Measurements from ENCODE around the gene RIPOR3.

The RIPOR3 gene

DNA sequence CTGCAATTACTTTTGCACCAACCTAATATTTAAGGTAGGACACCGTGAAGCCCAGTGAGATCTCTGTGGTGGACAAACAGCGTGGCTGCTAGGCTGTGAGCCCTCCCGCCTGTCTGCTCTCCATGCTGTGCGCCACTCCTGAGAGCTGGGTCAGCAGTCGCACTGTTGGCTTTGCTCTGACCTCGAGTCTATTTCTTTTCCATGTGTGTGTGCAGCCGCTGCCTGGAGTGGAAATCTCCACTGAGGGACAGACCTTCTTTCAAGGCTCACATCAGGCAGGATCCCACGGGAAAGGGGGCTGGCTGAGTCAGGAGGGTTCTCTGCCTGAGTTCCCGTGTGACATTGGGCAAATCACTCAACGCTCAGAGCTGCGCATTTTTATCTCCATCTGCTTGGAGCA, 27.1 kb downstream of the RIPOR3 start:
- Histone ChIP-seq H3K27ac (ENCODE audit: low read depth, low read length) (no peak overlapping the region), H3K4me3 (ENCODE audit: low read depth, low read length) (no peak overlapping the region), H3K4me1 (ENCODE audit: control insufficient read depth, insufficient read depth, low read length) (no peaks in the 10 kb centered on the region), H3K27me3 (ENCODE audit: control insufficient read depth, insufficient read depth, low read length) (no peaks in the 10 kb centered on the region), H3K9me3 (ENCODE audit: control insufficient read depth, insufficient read depth, low read length) (no peaks in the 10 kb centered on the region), H3K36me3 (ENCODE audit: control insufficient read depth, insufficient read depth, low read length) (no peaks in the 10 kb centered on the region), H3K9ac (ENCODE audit: low read depth, low read length) (no peak overlapping the region)

DNA sequence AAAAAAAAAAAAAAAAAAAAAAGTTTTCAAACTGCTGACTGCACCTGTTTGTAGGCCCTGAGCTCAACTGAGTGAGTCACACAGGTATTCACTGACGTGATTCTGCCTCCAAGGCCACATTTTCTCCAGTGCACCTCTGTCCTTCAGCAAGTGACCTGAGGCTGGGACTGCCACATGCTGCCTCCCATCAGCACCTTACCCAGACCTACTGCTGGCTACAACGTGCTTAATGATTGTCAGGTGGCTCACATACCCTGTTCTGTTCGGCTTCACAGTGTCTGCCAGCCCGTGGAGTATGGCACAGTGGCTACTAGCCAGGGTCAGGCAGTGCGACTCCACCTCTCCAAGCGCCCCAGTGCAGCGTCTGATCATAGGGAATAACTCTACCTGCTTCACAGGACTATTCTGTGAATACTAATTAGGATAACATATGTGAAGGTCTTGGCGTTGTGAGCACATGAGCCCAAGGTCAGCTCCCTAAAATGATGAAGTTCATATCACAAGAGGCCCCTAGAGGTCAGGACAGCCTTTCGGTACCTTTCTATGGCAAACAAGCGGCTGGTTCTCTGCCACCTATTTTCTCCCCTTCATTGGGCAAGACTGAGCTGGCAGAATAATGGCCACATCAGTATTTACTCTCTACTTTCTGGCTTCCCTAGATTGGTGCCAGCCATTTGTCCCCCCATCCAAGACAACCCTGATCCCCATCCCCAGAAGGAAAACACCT, 28.1 kb downstream of the RIPOR3 start:
- Histone ChIP-seq H3K4me3 (ENCODE audit: low read depth, low read length) (no peak overlapping the region), H3K4me1 (ENCODE audit: control insufficient read depth, insufficient read depth, low read length) (no peaks in the 10 kb centered on the region), H3K27ac (ENCODE audit: low read depth, low read length) (no peak overlapping the region), H3K36me3 (ENCODE audit: control insufficient read depth, insufficient read depth, low read length) (no peaks in the 10 kb centered on the region), H3K27me3 (ENCODE audit: control insufficient read depth, insufficient read depth, low read length) (no peaks in the 10 kb centered on the region), H3K9ac (ENCODE audit: low read depth, low read length) (no peak overlapping the region), H3K9me3 (ENCODE audit: control insufficient read depth, insufficient read depth, low read length) (no peaks in the 10 kb centered on the region)

DNA sequence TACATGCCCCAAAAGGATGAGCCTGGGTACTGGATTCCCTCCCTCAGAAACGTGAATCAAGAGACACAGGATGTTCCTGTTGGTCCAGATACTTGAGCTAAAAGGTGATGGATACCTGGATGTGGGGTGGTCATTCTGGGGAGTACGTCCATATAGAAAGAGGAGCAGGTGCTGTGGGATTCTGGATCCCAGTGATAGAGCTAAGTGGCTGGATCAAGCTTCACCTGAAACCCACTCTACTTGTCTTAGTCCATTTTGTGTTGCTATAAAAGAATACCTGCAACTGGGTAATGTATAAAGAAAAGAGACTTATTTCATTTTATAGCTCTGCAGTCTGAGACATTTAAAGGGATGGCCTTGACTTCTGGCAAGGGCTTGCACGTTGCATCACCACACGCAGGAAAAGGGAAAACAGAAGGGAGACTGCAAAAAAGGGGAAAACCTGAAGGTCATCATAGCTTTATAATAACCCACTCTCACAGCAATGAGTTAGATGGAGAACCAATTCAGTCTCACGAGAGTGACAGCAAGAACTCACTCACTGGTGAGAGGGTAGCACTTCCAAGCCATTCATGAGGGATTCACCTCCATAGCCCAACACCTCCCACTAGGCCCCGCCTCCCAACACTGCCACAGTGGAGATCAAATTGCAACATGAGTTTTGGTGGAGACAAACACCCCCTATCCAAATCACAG, 31.2 kb downstream of the RIPOR3 start:
- Histone ChIP-seq H3K27ac (ENCODE audit: low read depth, low read length) (no peak overlapping the region), H3K9me3 (ENCODE audit: control insufficient read depth, insufficient read depth, low read length) (no peaks in the 10 kb centered on the region), H3K36me3 (ENCODE audit: control insufficient read depth, insufficient read depth, low read length) (no peaks in the 10 kb centered on the region), H3K4me3 (ENCODE audit: low read depth, low read length) (no peak overlapping the region), H3K4me1 (ENCODE audit: control insufficient read depth, insufficient read depth, low read length) (no peaks in the 10 kb centered on the region; the same call in 1 of the 2 replicates), H3K27me3 (ENCODE audit: control insufficient read depth, insufficient read depth, low read length) (no peaks in the 10 kb centered on the region), H3K9ac (ENCODE audit: low read depth, low read length) (no peak overlapping the region)

DNA sequence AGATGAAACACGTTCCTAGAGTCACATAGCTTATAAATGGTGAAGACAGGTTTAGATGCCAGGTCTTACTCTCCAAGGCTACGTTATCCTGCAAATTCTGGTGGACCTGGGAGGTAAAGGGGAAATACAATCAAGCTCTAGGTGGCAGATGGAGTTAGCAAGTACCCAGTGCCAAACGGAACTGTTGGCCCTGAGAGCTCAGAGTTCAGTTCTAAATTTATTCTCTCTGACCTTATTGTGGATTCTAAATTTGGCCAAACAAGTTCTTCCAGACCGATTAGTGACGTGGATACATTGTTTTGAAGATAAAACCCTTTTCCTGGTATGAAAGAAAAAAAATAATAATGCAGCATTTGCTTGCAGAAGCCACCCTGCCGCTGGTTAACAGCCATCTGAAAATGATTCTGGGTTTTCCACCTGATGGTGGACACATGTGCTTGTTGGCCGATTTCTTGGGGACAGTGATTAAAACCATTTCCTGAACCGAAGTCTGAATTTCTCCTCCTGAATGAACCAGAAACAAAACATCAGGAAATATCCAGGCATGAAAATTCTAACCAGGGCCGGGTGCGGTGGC, 32.5 kb downstream of the RIPOR3 start:
- Histone ChIP-seq H3K4me1 (ENCODE audit: control insufficient read depth, insufficient read depth, low read length) (no peaks in the 10 kb centered on the region; the same call in 1 of the 2 replicates), H3K27ac (ENCODE audit: low read depth, low read length) (no peak overlapping the region), H3K36me3 (ENCODE audit: control insufficient read depth, insufficient read depth, low read length) (no peaks in the 10 kb centered on the region), H3K9ac (ENCODE audit: low read depth, low read length) (no peak overlapping the region), H3K9me3 (ENCODE audit: control insufficient read depth, insufficient read depth, low read length) (no peaks in the 10 kb centered on the region), H3K27me3 (ENCODE audit: control insufficient read depth, insufficient read depth, low read length) (no peaks in the 10 kb centered on the region), H3K4me3 (ENCODE audit: low read depth, low read length) (no peak overlapping the region)

DNA sequence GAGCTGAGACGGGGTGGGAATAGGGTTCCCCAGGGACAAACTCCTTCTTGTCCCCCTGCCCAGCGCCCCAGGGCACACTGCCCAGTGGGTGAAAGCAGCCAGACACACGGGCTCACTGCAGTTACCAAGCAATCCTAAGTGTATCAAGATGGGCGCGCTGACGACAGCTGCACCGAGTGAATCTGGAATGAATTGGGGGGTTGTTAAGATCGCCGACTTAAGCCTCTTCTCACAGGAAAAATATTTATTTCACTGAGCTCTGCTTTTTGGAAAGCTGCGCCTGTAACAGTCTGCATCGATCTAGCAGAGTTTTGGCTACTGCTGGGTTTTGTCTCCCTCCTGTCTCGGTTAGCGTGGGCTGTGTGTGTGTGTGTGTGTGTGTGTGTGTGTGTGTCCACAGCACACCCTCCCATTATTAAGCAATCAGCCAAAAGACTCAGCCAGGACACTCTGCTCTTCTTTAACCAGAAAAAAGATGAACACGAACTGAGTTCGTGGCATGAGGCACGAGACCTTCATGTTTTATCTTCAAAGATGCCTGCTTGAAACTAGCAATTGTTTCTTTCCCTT, 35.9 kb downstream of the RIPOR3 start:
- no peaks in the 10 kb centered on the region; the same call in 1 of the 2 replicates for H3K4me1 ChIP-seq (ENCODE audit: control insufficient read depth, insufficient read depth, low read length)
- no peak overlapping the region for H3K27ac ChIP-seq (ENCODE audit: low read depth, low read length)
- H3K4me3 ChIP-seq (ENCODE audit: low read depth, low read length) = no peak overlapping the region
- H3K36me3 ChIP-seq (ENCODE audit: control insufficient read depth, insufficient read depth, low read length) = no peaks in the 10 kb centered on the region
- H3K27me3 ChIP-seq (ENCODE audit: control insufficient read depth, insufficient read depth, low read length) = no peaks in the 10 kb centered on the region
- H3K9me3 ChIP-seq (ENCODE audit: control insufficient read depth, insufficient read depth, low read length) = no peaks in the 10 kb centered on the region
- no peak overlapping the region for H3K9ac ChIP-seq (ENCODE audit: low read depth, low read length)

DNA sequence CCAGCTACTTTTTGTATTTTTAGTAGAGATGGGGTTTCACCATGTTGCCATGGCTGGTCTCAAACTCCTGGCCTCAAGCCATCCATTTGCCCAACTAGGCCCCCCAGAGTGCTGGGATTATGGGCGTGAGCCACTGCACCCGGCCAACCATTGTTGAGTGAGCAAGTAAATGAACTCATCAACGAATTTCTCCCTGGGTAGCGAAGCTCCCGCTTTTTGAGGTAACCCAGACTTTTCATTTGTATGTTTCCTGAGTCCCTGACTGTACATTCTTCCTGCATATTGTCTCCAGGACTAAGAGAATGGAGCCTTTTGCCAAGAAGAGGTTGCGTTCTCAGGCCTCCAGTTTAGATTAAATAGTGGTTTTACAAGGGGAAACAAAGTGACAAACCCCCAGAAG, 36.4 kb downstream of the RIPOR3 start:
- H3K36me3 ChIP-seq (ENCODE audit: control insufficient read depth, insufficient read depth, low read length) = no peaks in the 10 kb centered on the region
- H3K27me3 ChIP-seq (ENCODE audit: control insufficient read depth, insufficient read depth, low read length) = no peaks in the 10 kb centered on the region
- no peak overlapping the region for H3K27ac ChIP-seq (ENCODE audit: low read depth, low read length)
- no peaks in the 10 kb centered on the region; the same call in 1 of the 2 replicates for H3K4me1 ChIP-seq (ENCODE audit: control insufficient read depth, insufficient read depth, low read length)
- no peaks in the 10 kb centered on the region for H3K9me3 ChIP-seq (ENCODE audit: control insufficient read depth, insufficient read depth, low read length)
- no peak overlapping the region for H3K4me3 ChIP-seq (ENCODE audit: low read depth, low read length)
- H3K9ac ChIP-seq (ENCODE audit: low read depth, low read length) = no peak overlapping the region

DNA sequence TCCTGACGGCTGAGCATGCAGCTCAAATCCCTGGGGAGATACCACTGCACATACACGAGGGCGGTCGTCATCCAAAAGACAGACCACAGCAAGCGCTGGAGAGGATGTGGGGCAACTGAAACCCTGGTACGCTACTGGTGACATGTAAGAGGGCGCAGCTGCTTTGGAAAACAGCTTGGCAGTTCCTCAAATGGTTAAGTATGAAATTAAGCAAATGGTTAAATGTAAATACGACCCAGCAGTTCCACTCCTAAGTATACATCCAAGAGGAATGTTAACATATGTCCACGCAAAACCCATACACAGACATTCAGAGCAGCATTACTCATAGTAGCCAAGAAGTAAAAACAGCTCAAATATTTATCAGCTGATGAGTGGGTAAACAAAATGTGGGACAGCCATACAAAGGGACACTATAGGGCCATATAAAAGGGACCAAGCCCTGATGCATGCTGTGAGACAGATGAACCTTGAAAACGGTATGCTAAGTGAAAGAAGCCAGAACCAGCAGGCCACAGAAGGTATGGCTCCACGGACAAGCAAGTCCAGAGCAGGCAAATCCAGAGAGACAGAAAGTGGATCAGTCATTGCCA, 38.5 kb downstream of the RIPOR3 start:
- Histone ChIP-seq H3K36me3 (ENCODE audit: control insufficient read depth, insufficient read depth, low read length) (no peaks in the 10 kb centered on the region), H3K9me3 (ENCODE audit: control insufficient read depth, insufficient read depth, low read length) (0 out of 2 replicates have a peak, but pooled peaks cover 3% of the 10 kb centered on the region), H3K27me3 (ENCODE audit: control insufficient read depth, insufficient read depth, low read length) (no peaks in the 10 kb centered on the region), H3K27ac (ENCODE audit: low read depth, low read length) (no peak overlapping the region), H3K9ac (ENCODE audit: low read depth, low read length) (no peak overlapping the region), H3K4me1 (ENCODE audit: control insufficient read depth, insufficient read depth, low read length) (no peaks in the 10 kb centered on the region; the same call in 1 of the 2 replicates), H3K4me3 (ENCODE audit: low read depth, low read length) (no peak overlapping the region)

DNA sequence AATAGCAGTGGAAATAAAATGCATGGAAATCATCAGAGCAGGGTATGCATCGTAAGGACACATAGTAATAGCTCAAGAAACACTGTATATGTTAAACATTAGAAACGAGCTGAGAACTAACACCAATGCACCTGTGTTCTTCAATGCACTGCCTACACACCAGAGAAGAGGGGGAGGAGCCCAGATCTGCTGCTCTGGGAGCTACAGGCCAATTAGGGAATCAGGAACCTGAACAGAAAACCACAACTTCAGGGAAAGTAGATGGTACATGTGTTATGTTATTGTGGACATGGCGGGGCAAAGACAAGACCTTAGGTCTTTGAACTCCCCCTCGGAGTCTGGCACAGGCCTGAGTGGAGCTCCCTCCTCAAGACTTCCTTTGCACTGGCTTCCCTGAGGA, 39.7 kb downstream of the RIPOR3 start:
- Histone ChIP-seq H3K9me3 (ENCODE audit: control insufficient read depth, insufficient read depth, low read length) (peaks cover 9% of the 10 kb centered on the region), H3K4me3 (ENCODE audit: low read depth, low read length) (no peak overlapping the region), H3K9ac (ENCODE audit: low read depth, low read length) (no peak overlapping the region), H3K4me1 (ENCODE audit: control insufficient read depth, insufficient read depth, low read length) (no peaks in the 10 kb centered on the region; the same call in 1 of the 2 replicates), H3K27ac (ENCODE audit: low read depth, low read length) (no peak overlapping the region), H3K36me3 (ENCODE audit: control insufficient read depth, insufficient read depth, low read length) (no peaks in the 10 kb centered on the region), H3K27me3 (ENCODE audit: control insufficient read depth, insufficient read depth, low read length) (no peaks in the 10 kb centered on the region)

DNA sequence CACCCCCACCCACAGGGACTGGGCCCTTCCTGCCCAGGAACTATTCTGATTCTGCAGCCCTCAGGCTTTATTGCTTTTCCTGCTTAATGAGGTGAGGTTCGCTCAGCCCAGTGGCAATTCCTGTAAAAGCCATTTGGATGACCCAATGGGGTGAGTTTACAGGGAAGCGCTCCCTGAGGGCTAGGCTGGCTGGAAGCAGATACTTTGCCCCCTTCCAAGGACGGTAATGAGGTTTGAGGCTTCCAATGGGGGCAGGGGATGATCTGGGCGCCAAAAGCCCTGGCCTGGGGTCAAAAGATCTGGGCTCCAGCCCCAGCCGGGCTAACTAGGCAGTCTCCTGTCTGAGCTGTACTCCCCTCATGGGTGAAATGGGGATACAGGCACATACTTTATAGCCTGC, 41.8 kb downstream of the RIPOR3 start:
- Histone ChIP-seq H3K4me3 (ENCODE audit: low read depth, low read length) (no peak overlapping the region), H3K27ac (ENCODE audit: low read depth, low read length) (no peak overlapping the region), H3K4me1 (ENCODE audit: control insufficient read depth, insufficient read depth, low read length) (peaks cover 11% of the 10 kb centered on the region), H3K36me3 (ENCODE audit: control insufficient read depth, insufficient read depth, low read length) (no peaks in the 10 kb centered on the region), H3K27me3 (ENCODE audit: control insufficient read depth, insufficient read depth, low read length) (no peaks in the 10 kb centered on the region), H3K9ac (ENCODE audit: low read depth, low read length) (no peak overlapping the region), H3K9me3 (ENCODE audit: control insufficient read depth, insufficient read depth, low read length) (peaks cover 14% of the 10 kb centered on the region)

DNA sequence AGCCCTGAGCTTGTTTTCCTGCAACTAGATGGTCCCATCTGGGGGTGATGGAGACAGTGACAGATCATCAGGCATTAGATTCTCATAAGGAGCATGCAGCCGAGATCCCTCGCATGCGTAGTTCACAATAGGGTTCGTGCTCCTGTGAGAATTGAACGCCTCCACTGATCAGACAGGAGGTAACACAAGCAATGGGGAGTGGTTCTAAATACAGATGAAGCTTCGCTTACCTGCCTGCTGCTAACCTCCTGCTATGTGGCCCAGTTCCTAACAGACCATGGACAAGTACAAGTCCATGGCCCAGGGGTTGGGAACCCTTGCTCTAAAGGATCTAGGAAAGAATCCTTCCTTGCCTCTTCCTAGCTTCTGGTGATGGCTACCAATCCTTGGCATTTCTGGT, 42.7 kb downstream of the RIPOR3 start:
- Histone ChIP-seq H3K9me3 (ENCODE audit: control insufficient read depth, insufficient read depth, low read length) (peaks cover 14% of the 10 kb centered on the region), H3K36me3 (ENCODE audit: control insufficient read depth, insufficient read depth, low read length) (no peaks in the 10 kb centered on the region), H3K27ac (ENCODE audit: low read depth, low read length) (no peak overlapping the region), H3K4me1 (ENCODE audit: control insufficient read depth, insufficient read depth, low read length) (peaks cover 11% of the 10 kb centered on the region), H3K9ac (ENCODE audit: low read depth, low read length) (no peak overlapping the region), H3K27me3 (ENCODE audit: control insufficient read depth, insufficient read depth, low read length) (no peaks in the 10 kb centered on the region), H3K4me3 (ENCODE audit: low read depth, low read length) (no peak overlapping the region)
